A673 (cell line): Measurements from ENCODE around the gene CCDC88C.

Source experiments
- CTCF ChIP-seq: fragments of 300-800, 200-600 bp; sonication (generic); conservative IDR thresholded peaks from 2 replicates; pipeline ENCODE4 v1.5.1; 2017; ENCODE audit warnings: low read depth, mild to moderate bottlenecking, antibody characterized with exemption, low read length, moderate library complexity, mixed read lengths
- EZH2 ChIP-seq: fragments of 200-600 bp; sonication (generic); IDR thresholded peaks from 2 replicates; pipeline ENCODE4 v1.6.1; 2017; ENCODE audit warnings: borderline replicate concordance, low read depth, mild to moderate bottlenecking, mixed read lengths, antibody characterized with exemption, low read length; ENCODE audit not compliant: poor library complexity, severe bottlenecking

- TF ChIP-seq CTCF (no peak), EZH2 (no peak)
These were observed 30.3 kb downstream of the CCDC88C start for GRCh38 chr14:91387169-91387835.
